G401 (cell line): ENCODE data around the gene UBE3B. TPM values are rescaled to one million over a fixed set of nuclear protein-coding genes. Genes with fewer than 3 reads are reported as not detected.
"Not testable (repeated sequence)": the region's sequence is repeated elsewhere in the genome, so short reads cannot be mapped to it uniquely, and the experiment has no call there.

Experiments used
- DNase-seq: peaks from one replicate; pipeline ENCODE4 v3.0.0-alpha.2; 2015; ENCODE audit warnings: low spot score
- in situ Hi-C: cut with HindIII; loops from 2 replicates; pipeline ENCODE4 v1.10.0; 2016; ENCODE audit warnings: low sequenced_read_pairs, mixed read lengths
- total RNA-seq: library from RNA; depleted of rRNA; stranded (reverse); fragments of >200 nt; shearing (Covaris generic); gene quantifications from 2 replicates; pipeline ENCODE4 v1.2.3, GENCODE V29; 2014

UBE3B gene
- total RNA-seq, 1 experiment from 2014 or later: 20.3 TPM

- in situ Hi-C loops: no loop called here
- no peak for DNase-seq
These were observed 9.3 kb upstream of the UBE3B start for GRCh38 chr12:109467978-109468676.

- no peak for DNase-seq
- in situ Hi-C loops: no loop called here
These were observed 7.9 kb upstream of the UBE3B start for GRCh38 chr12:109469517-109469916.

GRCh38 chr12:109473006-109473405, 4.4 kb upstream of the UBE3B start:
- in situ Hi-C loops: no loop called here
- no peak for DNase-seq

- DNase-seq, in situ Hi-C loops: not testable (repeated sequence)
These were observed 3.7 kb upstream of the UBE3B start for GRCh38 chr12:109473526-109474270.

GRCh38 chr12:109475121-109475520, 2.3 kb upstream of the UBE3B start:
- in situ Hi-C loops: no loop called here

GRCh38 chr12:109475993-109476806, 1.2 kb upstream of the UBE3B start:
- no peak for DNase-seq
- in situ Hi-C loops: no loop called here

More at GRCh38 chr12:109475121-109475520, 2.3 kb upstream of the UBE3B start:
- DNase-seq: no peak

- no peak for DNase-seq
- in situ Hi-C loops: no loop called here
These were observed 638 bp upstream of the UBE3B start for GRCh38 chr12:109476807-109477184.

- in situ Hi-C loops: no loop called here
- DNase-seq: no peak
These were observed 505 bp downstream of the UBE3B start for GRCh38 chr12:109477963-109478315.

- no peak for DNase-seq
- in situ Hi-C loops: no loop called here
These were observed 2.3 kb downstream of the UBE3B start for GRCh38 chr12:109479761-109480160.

- in situ Hi-C loops: no loop called here
- DNase-seq: no peak
These were observed 2.9 kb downstream of the UBE3B start for GRCh38 chr12:109480356-109480755.

- in situ Hi-C loops: no loop called here
- no peak for DNase-seq
These were observed 4.4 kb downstream of the UBE3B start for GRCh38 chr12:109481863-109482262.

GRCh38 chr12:109482491-109482890, 5.1 kb downstream of the UBE3B start:
- DNase-seq: no peak
- in situ Hi-C loops: no loop called here

- in situ Hi-C loops: no loop called here
- no peak for DNase-seq
These were observed 5.5 kb downstream of the UBE3B start for GRCh38 chr12:109482894-109483293.

GRCh38 chr12:109483346-109483745, 5.9 kb downstream of the UBE3B start:
- in situ Hi-C loops: no loop called here

GRCh38 chr12:109485201-109485600, 7.8 kb downstream of the UBE3B start:
- in situ Hi-C loops: no loop called here
- no peak for DNase-seq

More at GRCh38 chr12:109483346-109483745, 5.9 kb downstream of the UBE3B start:
- no peak for DNase-seq

- in situ Hi-C loops: no loop called here
- no peak for DNase-seq
These were observed 10.0 kb downstream of the UBE3B start for GRCh38 chr12:109487181-109488050.

GRCh38 chr12:109488051-109488665, 10.7 kb downstream of the UBE3B start:
- in situ Hi-C loops: no loop called here

GRCh38 chr12:109489016-109489954, 11.9 kb downstream of the UBE3B start:
- in situ Hi-C loops: no loop called here
- DNase-seq: no peak

More at GRCh38 chr12:109488051-109488665, 10.7 kb downstream of the UBE3B start:
- no peak for DNase-seq
